Stimulated activated CD8-positive, alpha-beta memory T cell treated with anti-CD3 and anti-CD28 coated beads, Interleukin-15, amount 100 ng/mL, for 48 hours (primary cell): Measurements from ENCODE around the gene PPFIBP2.

Source experiments
- DNase-seq, 2 donors: peaks; one replicate each; pipeline ENCODE4 v3.0.0-alpha.2; 2020; ENCODE audit warnings: low read depth in 2 of 2

The PPFIBP2 gene

GRCh38 chr11:7513234-7514098 lies at the start of gene PPFIBP2:
PPFIBP2 (plus strand) TSS chr11:7513999; CDS start chr11:7549476, 35,477 bp downstream.
- peak; percentile 71 for DNase-seq

DNA sequence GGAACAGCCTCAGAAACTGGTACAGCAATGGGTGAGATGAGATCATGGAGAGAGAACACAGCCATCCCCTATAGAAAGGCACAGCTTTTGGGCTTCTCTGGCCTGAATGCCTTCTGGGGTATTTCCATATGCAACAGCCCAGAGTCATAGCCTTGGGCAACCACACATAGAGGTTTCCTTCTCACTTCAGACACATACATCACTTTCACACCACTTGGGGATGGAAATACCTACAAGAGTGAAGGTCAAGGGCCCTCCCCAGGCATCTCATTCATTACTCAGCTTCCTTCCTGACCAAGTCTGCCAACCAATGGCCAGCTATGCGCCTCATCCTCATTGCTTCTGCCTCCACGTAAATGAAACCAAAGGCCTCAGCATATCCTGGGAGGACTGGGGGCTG lies 46.1 kb upstream of the PPFIBP2 start:
- peak; percentile 3 to 19 for DNase-seq

DNA sequence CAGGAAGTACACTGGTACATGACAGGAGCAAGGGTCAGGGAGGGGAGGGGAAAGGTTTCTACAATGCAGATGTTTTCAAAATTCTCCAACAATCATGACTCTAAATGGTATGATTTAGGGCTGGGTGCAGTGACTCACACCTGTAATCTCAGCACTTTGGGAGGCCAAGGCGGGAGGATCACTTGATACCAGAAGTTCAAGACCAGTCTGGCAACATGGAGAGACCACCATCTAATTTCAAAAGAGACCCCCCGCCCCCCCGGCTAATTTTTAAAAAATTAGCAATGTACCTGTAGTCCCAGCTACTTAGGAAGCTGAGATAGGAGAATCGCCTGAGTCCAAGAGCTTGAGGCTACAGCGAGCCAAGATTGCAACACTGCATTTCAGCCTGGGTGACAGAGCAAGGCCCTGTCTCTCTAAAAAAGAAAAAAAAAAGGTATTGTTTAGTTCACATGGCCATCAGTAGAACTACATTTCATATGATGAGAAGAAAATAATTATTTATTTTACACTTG lies 44.4 kb upstream of the PPFIBP2 start:
- DNase-seq = no peak

DNA sequence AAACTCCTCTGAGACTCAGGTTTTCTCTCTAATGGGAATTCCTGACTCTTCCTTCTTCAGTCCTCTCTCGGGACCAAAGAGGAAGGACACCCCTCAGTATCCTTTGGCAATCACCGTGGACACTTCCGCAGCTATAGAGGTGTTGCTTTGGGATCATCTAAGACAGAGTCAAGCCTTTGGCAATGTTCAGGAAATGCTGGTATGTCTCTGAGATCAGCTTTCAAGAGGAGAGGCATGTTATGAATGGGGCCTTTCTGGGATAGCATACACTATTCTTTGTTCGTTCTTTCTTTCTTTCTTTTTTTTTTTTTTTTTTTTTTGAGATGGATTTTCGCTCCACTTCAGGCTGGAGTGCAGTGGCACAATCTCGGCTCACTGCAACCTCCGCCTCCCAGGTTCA lies 42.7 kb upstream of the PPFIBP2 start:
- DNase-seq = no peak

DNA sequence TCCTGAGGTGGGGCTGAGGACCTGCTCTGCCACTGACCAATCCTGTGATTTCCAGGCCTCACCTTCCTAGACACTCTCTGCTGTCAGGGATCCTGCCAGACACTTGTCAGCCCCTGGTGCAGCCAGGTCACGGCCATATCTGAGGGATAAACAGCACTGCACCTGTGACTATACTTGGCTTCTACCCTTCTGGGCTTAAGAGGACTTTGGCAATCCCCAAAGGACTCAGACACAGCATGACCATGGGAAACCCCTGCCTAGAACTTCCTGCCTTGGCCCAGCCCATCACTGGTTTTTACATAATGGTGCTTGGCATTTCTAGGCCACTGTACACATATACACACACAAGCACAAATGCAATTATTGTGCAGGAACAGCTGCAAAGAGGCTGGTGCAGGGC lies 40.1 kb upstream of the PPFIBP2 start:
- DNase-seq = no peak

GRCh38 chr11:7480113-7480512 lies 33.7 kb upstream of the PPFIBP2 start:
- no peak for DNase-seq

GRCh38 chr11:7484131-7484530 lies 29.7 kb upstream of the PPFIBP2 start:
- no peak for DNase-seq

GRCh38 chr11:7484645-7485044 lies 29.2 kb upstream of the PPFIBP2 start:
- no peak for DNase-seq

GRCh38 chr11:7485186-7486097 lies 28.4 kb upstream of the PPFIBP2 start, which contains the start of gene OLFML1:
OLFML1 (plus strand) TSS chr11:7485506; CDS start chr11:7485876, 370 bp downstream.
- no peak for DNase-seq

DNA sequence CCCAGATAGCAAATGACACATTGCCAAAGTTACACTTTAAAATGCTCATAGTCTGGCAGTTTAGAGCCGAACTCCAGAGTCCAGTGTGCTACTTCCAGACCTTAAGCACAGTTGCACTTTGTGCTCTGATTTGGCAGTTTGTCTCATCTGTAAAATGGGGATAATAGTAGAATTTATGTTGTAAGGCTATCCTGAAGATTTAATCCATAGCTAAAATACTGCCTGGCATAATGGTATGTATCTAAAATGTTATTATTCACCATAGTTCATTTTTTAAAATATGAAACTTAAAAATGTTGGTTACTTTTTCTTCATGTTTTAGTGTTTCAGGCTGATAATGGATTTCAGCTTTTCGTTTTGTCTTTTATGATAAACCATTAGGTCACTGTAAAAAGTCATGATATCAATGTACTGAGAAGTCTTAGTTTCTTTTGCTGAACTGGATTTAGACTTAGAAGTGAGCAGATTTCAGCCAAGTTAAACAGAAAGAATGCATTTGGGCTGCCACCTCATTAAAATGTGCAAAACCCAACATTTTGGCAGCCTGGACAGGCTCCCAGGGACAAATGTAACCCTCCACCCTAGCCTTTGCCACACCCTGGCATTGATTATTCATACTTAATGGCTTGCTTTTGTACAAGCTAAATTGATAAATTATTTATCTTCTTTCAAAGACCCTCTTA lies 27.6 kb upstream of the PPFIBP2 start:
- no peak for DNase-seq

- no peak for DNase-seq
Observed at GRCh38 chr11:7486781-7487140, 27.0 kb upstream of the PPFIBP2 start.

- DNase-seq = no peak
Observed at GRCh38 chr11:7487360-7487759, 26.4 kb upstream of the PPFIBP2 start.

DNA sequence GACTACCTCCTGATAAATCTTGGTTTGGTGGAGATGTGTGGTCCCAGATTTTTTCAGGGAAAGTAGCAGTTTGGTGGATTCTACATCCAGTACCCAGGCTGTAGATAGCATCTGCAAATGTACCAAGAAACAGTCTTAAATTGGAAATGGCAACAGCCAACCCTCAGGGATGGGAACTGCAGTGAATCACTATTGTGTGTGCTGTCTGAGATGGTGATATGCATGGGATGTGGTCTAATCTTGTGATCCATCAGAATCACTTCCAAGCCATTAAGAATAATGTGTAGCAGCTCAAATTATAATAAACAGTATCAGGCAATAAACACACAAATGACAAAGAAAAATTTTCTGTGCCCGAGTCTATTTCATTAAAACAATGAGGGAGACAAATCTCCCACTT lies 25.1 kb upstream of the PPFIBP2 start:
- no peak for DNase-seq

DNA sequence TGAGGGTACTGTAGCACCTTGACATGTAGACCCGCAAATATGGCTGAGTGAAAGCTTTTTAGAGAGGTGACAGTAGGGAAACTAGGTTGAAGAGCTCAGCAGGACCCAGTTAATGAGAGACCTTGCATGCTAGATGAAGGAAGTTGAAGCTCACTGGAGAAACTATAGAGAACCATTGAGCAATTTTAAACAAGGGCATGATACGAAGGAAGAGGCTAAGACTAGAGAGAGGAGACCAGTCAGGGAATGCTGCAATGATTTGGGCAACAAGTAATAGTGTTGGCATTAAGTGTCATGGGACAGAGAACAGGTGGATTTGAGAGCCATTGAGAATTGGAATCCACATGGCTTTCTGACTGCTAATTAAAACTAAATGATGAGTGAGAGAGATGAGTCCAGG lies 24.4 kb upstream of the PPFIBP2 start:
- no peak for DNase-seq

DNA sequence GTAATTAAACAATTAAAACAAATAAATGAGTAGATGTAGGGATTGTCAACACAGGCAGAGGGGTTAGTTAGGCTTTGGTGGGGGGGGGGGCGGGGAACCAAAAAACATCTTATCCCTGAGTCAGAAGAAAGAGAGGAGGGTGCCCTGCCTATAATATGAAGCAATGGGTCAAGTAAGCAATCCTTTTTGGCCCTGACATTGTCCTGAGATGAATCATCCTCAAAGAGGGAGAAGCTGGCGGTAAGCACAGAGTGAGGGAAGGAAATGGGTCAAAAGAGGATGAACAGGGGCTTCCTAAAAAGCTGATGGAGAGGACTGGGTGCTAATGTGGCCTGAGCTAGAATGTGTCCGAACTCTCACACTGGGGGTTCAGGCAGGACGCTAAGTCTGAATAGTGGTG lies 23.7 kb upstream of the PPFIBP2 start:
- DNase-seq = no peak

DNA sequence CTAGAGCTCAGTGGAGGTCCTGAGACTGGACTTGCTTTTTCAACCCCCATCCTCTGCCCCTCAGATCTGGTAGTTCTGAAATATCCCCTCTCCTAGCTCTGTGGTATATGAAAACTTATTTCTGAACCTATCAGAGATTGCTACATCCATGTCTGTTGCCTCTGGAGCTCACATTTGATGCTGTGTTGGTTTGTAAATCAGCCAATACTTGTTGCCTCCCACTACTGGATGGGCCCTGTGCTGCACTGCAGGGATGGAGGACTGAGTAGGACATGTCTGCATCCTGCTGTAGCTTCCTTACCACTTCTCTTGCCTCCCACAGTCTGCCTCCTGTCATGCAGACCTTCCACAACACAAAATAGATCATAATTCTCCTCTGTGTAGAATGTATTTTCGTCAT lies 23.3 kb upstream of the PPFIBP2 start:
- no peak for DNase-seq

DNA sequence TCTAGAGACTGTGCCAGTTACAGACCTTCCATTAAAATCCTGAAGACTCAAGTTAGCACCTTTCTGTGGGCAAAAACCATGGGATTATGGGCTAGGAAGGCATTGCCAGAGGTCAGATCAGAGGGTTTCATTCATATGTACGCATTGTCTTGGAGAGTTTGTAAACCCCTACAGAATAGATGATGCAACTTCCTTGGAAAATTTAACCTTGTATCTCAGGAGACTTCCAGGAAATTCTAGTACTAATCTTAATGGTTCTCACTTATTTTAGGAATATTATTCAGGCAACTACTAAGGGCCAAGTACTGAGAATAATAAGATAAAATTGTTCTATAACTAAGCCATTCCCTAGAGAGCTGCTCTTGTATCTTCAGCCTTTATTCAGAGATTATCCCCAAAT lies 21.5 kb upstream of the PPFIBP2 start:
- no peak for DNase-seq

- DNase-seq = no peak
Observed at GRCh38 chr11:7493670-7494069, 20.1 kb upstream of the PPFIBP2 start.

- DNase-seq = no peak
Observed at GRCh38 chr11:7494086-7494745, 19.6 kb upstream of the PPFIBP2 start.

GRCh38 chr11:7495882-7496551 lies 17.8 kb upstream of the PPFIBP2 start:
- DNase-seq = no peak

DNA sequence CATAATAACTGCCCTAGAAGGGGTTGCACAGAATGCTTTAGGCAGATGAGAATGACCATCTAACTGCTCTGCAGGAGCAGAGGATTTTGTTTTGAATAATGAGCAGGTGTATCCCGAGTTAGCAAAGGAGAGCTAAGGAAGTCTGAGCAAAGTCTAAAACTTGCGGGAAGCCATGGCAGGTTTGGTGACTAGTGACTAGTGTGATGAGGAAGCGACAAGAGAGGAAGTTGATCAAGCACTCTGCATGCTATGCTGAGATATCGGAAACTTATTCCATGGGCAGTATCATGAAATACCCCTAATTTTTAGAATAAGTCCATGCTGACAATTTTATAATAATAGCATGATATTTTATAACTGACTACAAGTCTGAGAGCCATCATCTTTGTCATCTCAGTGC lies 15.6 kb upstream of the PPFIBP2 start:
- DNase-seq = no peak
